Measurements from ENCODE around the gene NUPR1.

The NUPR1 gene

GRCh38 chr16:28513484-28514181 lies 25.1 kb downstream of the NUPR1 start:
- CTCF ChIA-PET: interaction anchor here (0.7 kb wide), 3 partner anchors 13 to 40 kb away, joined by 3 to 4 read pairs (median 3); partner anchors contain the start of gene SGF29
- no peak for TF ChIP-seq ZNF426 (tag by site-specific recombination; IDR thresholded peaks at IDR 0.05)
- TF ChIP-seq ZNF138 (tag by site-specific recombination; IDR thresholded peaks at IDR 0.05; ENCODE audit: borderline replicate concordance): no peak
- no peak for TF ChIP-seq MEIS1 (CRISPR knock-in tag; IDR thresholded peaks at IDR 0.05; ENCODE audit: borderline replicate concordance)
- no peak for TF ChIP-seq REPIN1 (tag by site-specific recombination; IDR thresholded peaks at IDR 0.05; ENCODE audit: low read depth)
- no peak for TF ChIP-seq ZNF391 (tag by site-specific recombination; IDR thresholded peaks at IDR 0.05; ENCODE audit: borderline replicate concordance, low read depth)
- no peak for TF ChIP-seq ZNF121 (tag by site-specific recombination; IDR thresholded peaks at IDR 0.05)
- H3K36me3 ChIP-seq (ENCODE audit: control insufficient read depth in 2 of 2, insufficient read depth in 1 of 2, low read length in 2 of 2): no peaks in the 10 kb centered on the region
- no peak overlapping the region for H3K4me3 ChIP-seq (ENCODE audit: low read depth, low read length)
- H3K27ac ChIP-seq (ENCODE audit: extremely low read depth, low read depth, low read length): no peak overlapping the region
- POLR2A ChIA-PET: no interaction called here
- H3K4me1 ChIP-seq (ENCODE audit: control insufficient read depth, insufficient read depth, low read length): no peaks in the 10 kb centered on the region
- H3K9me3 ChIP-seq (ENCODE audit: control insufficient read depth, insufficient read depth, low read depth, low read length): no peaks in the 10 kb centered on the region

GRCh38 chr16:28511801-28512789 lies 26.7 kb downstream of the NUPR1 start:
- ChIA-PET POLR2A (no interaction called here), CTCF (interaction anchor here (0.6 kb wide), 1 partner anchor 16 kb away, joined by 4 read pairs; no protein-coding TSS in a partner anchor)
- no peak overlapping the region for H3K4me3 ChIP-seq (ENCODE audit: low read depth, low read length)
- no peak for TF ChIP-seq ZNF354C (tag by site-specific recombination; IDR thresholded peaks at IDR 0.05; ENCODE audit: borderline replicate concordance, low read depth)
- TF ChIP-seq ZFHX2 (tag by site-specific recombination; conservative IDR thresholded peaks at IDR 0.05): no peak
- TF ChIP-seq ZNF274 (IDR thresholded peaks at IDR 0.05; ENCODE audit: low read length): no peak
- TF ChIP-seq ZNF274 (tag by site-specific recombination; IDR thresholded peaks at IDR 0.05; ENCODE audit: borderline replicate concordance): no peak
- TF ChIP-seq AEBP2 (tag by site-specific recombination; IDR thresholded peaks at IDR 0.05; ENCODE audit: borderline replicate concordance): no peak
- no peak for TF ChIP-seq ZNF341 (tag by site-specific recombination; IDR thresholded peaks at IDR 0.05; ENCODE audit: low read depth)
- TF ChIP-seq ZNF830 (tag by site-specific recombination; IDR thresholded peaks at IDR 0.05; ENCODE audit: low read depth): no peak
- no peak for TF ChIP-seq ZXDB (tag by site-specific recombination; IDR thresholded peaks at IDR 0.05)
- TF ChIP-seq, protein P1, sequence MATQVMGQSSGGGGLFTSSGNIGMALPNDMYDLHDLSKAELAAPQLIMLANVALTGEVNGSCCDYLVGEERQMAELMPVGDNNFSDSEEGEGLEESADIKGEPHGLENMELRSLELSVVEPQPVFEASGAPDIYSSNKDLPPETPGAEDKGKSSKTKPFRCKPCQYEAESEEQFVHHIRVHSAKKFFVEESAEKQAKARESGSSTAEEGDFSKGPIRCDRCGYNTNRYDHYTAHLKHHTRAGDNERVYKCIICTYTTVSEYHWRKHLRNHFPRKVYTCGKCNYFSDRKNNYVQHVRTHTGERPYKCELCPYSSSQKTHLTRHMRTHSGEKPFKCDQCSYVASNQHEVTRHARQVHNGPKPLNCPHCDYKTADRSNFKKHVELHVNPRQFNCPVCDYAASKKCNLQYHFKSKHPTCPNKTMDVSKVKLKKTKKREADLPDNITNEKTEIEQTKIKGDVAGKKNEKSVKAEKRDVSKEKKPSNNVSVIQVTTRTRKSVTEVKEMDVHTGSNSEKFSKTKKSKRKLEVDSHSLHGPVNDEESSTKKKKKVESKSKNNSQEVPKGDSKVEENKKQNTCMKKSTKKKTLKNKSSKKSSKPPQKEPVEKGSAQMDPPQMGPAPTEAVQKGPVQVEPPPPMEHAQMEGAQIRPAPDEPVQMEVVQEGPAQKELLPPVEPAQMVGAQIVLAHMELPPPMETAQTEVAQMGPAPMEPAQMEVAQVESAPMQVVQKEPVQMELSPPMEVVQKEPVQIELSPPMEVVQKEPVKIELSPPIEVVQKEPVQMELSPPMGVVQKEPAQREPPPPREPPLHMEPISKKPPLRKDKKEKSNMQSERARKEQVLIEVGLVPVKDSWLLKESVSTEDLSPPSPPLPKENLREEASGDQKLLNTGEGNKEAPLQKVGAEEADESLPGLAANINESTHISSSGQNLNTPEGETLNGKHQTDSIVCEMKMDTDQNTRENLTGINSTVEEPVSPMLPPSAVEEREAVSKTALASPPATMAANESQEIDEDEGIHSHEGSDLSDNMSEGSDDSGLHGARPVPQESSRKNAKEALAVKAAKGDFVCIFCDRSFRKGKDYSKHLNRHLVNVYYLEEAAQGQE (tag by site-specific recombination; IDR thresholded peaks at IDR 0.05): no peak
- no peak for TF ChIP-seq ZNF660 (tag by site-specific recombination; IDR thresholded peaks at IDR 0.05)
- no peak for TF ChIP-seq KLF1 (tag by site-specific recombination; IDR thresholded peaks at IDR 0.05)
- TF ChIP-seq KLF16 (tag by site-specific recombination; IDR thresholded peaks at IDR 0.05): no peak
- no peak for TF ChIP-seq ZNF292 (tag by site-specific recombination; IDR thresholded peaks at IDR 0.05; ENCODE audit: borderline replicate concordance, low read depth)
- no peak for TF ChIP-seq ZNF324 (tag by site-specific recombination; IDR thresholded peaks at IDR 0.05)
- TF ChIP-seq ZNF184 (tag by site-specific recombination; IDR thresholded peaks at IDR 0.05): no peak
- no peak for TF ChIP-seq ZFP41 (tag by site-specific recombination; IDR thresholded peaks at IDR 0.05; ENCODE audit: borderline replicate concordance)
- TF ChIP-seq BCL11B (tag by site-specific recombination; IDR thresholded peaks at IDR 0.05; ENCODE audit: low read depth): no peak
- no peak for TF ChIP-seq ZNF76 (tag by site-specific recombination; IDR thresholded peaks at IDR 0.05; ENCODE audit: borderline replicate concordance, low read depth)
- TF ChIP-seq ZNF777 (tag by site-specific recombination; IDR thresholded peaks at IDR 0.05; ENCODE audit: borderline replicate concordance): no peak
- H3K9me3 ChIP-seq (ENCODE audit: control insufficient read depth, insufficient read depth, low read depth, low read length): no peaks in the 10 kb centered on the region
- no peaks in the 10 kb centered on the region for H3K36me3 ChIP-seq (ENCODE audit: control insufficient read depth in 2 of 2, insufficient read depth in 1 of 2, low read length in 2 of 2)
- H3K4me1 ChIP-seq (ENCODE audit: control insufficient read depth, insufficient read depth, low read length): no peaks in the 10 kb centered on the region
- no peak overlapping the region for H3K27ac ChIP-seq (ENCODE audit: extremely low read depth, low read depth, low read length)

Data from HEK293 (cell line).